DMS79 (cell line): ENCODE data around the gene TRABD2B.

Experiments
- DNase-seq: peaks from one replicate; lab custom pipeline; 2025; lab: John Stamatoyannopoulos, UW

Gene TRABD2B

DNA sequence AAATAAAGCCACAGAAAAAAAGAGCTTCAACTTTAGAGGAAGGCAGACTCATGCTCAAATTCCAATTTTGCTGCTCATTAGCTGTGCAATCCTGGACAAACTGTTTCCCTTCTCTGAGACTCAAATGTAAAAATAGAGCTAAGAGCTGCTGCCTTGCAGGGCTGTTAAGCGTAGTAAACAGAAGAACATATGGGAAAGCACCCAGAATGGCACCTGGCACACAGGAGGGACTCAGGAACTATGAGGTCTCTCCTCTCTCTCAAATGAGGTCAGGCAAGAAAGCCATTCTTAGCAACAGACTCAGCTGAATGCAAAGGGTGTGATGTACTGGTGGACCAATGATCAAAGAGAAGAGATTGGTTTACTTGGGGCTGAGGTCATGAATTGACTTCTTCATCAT lies 61.3 kb downstream of the TRABD2B start:
- no peak for DNase-seq

DNA sequence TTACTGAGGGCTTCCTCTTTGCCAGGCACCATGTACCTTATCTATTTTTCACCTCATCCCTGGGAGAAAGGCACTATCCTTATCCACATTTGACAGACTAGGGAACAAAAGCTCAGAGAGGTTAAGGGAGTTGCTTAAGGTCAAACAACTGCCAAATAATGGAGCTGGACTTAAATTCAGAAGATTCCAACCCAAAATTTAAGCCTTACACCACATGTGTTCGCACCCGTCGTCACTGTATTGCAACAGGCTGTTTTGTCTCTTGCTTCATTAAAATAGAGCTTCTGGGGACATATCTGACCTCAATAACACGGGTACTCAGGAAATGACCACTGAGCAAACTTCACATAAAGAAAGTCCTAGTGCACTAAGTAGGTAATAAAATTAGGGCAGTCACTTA lies 62.0 kb downstream of the TRABD2B start:
- no peak for DNase-seq

DNA sequence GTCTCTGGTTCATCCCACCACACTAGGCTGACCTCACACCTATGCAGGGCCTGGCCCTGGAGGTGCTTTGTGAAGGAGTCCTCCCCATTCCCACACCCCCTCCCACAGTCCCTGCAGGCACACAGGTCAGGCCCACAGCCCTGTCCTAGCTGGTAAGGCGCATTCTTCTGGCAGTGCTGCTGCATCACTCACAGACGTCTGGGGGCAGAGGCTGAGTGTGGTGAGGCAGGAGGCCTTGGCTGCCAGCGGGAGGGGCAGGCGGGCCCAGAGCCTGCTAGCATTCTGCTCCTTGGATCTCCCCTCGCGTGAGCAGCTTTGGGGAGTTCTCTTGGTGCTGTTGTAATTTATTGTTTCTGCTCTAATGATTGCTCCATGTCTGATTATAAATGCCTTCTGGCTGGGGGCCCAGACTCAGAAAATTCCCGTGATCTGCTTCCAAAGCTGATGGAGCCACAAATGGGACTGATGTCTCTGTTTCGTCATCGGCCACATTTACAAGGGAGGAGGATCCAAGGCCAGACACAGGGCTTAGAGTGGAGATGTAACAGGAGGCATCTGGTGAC lies 62.9 kb downstream of the TRABD2B start:
- peak; percentile 52 for DNase-seq

DNA sequence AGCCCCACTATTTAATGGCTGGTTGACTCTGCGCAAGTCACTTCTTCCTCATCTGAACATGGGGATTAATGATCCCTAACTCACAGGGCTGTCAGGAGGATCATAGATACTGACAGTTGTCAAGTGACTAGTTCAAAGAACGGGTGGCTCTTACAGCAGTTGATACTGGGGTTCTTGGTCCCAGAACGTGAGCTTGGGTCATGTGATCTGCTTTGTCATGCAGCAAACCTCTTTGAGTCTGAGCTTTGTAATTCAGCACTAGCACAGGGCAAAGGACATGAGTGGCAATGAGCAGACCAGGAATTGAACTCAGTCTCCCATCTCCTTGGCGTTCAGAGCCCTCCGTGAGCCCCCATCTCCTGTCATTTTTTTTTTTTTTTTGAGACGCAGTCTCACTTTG lies 64.4 kb downstream of the TRABD2B start:
- no peak for DNase-seq

DNA sequence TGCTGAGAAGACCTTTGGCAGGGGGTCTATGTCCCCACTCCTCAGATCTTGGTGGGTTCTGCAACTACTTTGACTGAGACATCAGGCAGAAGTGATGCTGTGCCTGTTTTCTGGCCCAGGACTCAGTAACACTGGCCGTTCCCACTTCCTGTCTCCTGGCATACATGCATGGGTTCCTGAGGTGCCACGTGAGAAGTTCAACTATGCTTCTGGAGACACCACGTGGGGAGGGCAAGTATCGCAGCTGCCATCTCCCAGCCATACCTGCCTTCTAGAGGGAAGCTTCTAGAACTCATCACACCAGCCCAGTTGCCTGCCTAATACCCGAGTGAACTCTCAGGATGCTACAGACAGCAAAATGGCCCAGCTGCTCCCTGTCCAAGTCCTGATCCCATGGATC lies 65.8 kb downstream of the TRABD2B start:
- no peak for DNase-seq

DNA sequence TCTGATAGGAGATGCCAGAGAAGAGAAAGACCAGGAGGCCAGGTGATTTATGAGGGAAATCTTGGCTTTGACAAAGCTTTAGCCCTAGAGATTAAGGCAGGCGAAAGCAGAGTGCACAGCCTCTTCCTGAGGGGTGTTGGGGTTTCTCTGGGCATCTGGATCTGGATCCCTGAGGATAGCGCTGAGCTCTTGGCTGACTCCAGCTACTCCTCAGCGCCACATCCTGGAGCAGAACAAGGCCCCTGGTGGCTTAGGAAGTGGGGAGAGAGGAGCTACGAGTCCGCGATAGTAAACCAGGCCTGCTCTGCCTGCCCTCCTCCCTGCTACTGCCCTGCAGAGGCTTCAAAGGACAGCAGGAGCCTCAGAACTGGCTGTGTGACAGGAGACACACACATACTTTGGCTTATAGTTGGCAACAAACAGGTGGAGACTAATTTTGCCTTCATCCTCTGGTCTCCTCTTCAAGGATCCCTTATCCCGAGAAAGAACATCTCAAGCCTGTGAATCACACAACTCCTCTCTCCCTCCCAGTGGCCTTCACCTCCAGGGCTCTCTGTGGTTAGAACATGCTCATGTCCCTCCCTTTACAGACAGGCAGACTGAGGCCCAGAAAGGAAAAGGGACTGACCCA lies 66.9 kb downstream of the TRABD2B start:
- DNase-seq: no peak

DNA sequence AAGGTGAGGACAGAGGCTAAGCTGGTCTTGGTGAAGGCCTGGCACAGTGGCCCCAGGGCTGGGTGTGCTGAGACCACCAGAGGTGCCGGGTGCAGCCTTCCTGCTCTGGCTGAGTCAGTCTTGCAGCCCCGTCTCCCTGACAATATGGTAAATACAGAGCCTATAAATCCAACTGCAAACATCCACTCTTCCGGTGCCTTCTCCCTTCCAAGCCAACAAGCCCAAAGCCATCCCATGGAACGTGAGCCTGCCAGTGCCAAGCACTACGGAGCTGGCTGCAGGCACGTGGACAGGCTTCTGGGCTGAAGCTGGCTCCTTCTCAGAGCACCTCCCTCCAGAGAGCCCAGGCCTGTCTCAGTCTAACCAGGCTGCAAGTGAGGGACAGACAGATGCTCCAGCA lies 70.0 kb downstream of the TRABD2B start:
- no peak for DNase-seq

DNA sequence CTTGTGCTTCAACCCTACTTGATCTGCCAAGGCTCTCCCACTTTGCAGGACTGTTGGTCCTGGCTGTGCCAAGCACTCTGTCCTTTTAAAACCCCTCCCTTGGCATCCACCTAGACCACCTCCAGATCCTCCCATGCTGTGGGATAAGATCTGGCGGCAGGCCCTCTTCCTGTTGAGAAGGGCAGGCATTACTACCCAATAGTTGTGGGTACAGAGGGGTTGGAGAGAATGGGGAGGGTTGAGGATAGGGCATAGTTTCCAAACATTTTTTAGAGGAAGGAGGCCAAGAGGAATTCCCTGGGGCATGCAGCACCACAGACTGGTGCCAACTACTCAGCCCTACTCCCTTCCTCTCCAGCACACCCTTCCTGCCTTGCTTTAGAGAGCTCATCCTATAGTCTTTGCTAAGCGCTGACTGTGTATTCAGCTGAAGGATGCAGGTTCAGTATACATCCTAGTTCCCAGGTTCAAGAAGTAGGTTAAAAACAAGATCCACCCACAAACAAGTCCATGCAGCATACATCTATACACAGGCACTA lies 70.7 kb downstream of the TRABD2B start:
- no peak for DNase-seq

DNA sequence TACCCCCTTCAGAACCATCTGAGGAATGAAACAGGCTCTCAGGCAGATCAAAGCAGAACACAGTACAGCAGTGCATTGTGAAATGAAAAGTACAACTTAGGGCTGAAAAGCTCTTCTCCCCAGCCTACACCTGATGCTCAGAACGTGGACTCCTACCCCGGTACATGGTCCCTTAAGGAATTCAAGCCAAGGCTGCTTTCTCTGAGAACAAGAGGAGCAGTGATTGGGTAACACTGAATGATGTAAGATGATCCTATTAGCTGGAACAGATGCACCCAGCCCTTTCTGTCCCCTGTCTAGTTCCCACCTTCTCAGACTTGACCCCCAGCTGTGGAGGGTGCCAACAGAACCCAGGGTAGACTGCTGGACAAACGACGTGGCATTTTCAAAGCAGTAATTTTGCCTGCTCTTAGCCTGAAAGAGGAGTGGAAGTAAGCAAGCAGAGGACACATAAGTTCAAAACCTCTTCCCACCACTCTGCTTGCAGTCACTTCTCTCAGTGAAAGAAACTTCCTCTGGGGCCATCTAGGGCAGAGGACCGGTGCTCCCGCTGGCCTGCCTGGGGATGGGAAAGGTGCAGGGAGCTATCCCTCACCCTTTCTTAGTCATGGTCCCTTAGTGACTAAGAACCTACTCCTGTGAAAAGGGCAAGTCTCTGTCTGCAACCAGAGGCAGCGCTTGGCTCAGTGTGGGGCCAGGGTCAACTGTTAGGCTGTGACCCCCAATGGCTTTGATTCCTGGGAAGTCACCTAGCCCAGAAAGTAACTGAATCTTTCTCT lies 72.7 kb downstream of the TRABD2B start:
- no peak for DNase-seq

DNA sequence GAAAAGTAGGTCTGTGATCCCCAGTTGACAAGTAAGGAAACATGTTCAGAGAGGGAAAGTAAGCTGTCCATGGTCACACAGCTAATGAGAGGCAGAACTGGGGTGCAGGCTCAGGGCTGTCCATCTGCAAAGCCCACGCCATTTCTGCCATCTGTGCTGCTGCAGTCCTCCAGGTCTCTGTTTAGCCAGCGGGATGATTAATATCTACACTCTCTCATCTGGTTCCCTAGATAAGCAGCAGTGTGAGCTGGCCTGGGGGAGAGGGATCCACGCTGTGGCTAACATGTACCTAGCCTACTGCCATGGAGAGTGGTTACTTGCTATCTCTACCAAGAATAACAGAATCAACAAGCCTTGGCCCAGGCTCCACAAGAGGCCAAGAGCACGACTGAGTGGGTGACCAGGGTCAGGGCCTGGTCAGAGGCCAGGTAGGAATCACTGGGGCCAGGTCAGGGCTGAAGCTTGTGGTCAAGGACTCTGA lies 75.2 kb downstream of the TRABD2B start:
- DNase-seq: no peak

DNA sequence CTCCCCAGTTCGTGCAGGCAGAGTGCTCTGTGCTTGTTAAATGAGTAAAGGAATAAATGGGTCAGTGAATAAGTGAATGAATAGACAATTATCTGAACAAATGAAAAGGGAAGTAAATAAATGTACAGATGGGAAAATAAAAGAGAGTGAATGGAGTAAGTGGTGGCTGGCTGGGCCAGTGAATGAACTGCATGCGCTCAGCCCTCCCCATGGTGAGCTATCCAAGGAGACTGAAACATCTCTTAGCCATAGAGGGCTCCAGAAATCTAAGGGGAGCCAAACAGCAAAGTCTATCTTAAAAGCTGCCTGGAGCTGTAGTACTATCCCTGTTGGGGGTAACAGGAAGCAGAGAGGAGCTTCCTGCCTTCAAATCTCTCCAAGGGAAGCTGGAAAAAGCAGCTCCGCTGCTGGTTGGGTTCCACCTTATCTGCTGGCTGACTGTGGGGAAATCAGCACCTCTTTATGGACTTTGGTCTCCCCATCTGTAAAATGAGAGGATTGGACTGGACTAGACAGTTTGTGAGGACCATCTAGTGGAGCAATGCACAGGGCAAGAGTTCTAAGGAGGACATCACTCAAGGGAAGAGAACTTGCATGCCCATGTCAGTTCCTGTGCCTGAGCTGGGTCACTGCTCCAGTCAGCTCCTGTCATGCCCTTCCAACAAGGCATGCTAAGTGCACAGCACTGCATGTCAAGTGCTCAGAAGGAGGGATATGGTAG lies 77.9 kb downstream of the TRABD2B start:
- DNase-seq: no peak

DNA sequence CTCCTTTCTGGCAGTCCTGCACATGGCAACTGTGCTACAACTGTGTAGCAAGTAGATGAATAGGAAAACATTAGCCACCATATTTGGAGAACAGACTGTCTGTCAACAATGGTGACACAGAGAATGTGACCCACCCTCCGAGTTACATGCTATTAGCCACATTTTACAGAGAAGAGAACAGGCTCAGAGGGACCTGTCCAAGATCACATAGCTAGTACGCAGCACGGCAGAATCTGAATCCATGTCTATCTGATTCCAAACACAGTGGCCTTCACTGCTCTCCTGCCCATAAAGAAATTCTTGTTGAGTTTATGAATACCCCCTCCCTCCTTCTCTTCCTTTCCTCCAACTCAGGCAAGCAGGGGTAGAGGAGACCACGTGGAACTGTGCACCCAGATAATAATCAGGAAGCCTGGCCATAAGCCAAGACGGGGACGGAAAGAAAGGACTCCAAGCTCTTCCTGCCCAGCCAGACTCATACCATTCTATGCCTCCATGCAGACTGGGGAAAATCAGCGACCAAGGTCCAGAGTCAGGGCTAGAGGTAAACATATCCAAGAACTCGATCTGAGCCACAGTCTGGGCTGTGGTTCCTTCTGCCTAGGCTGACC lies 78.8 kb downstream of the TRABD2B start:
- DNase-seq: no peak

DNA sequence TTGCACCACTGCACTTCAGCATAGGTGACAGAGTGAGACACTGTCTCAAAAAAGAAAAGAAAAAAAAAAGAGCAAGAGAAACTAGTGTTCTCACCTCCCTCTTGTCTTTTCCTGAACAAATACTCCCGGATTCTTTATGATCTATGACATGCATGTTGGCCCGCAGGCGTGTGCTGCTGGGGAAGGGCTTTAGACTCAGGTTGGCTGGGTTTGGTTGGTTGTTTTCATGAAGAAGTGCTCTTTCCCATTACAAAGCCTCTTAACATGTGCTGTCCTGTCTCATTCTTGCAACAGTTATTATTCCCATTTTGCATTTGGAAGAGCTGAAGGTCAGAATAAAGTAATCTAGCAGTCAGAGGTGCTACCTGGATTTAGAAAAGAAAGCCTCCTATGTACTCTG lies 79.5 kb downstream of the TRABD2B start:
- no peak for DNase-seq

DNA sequence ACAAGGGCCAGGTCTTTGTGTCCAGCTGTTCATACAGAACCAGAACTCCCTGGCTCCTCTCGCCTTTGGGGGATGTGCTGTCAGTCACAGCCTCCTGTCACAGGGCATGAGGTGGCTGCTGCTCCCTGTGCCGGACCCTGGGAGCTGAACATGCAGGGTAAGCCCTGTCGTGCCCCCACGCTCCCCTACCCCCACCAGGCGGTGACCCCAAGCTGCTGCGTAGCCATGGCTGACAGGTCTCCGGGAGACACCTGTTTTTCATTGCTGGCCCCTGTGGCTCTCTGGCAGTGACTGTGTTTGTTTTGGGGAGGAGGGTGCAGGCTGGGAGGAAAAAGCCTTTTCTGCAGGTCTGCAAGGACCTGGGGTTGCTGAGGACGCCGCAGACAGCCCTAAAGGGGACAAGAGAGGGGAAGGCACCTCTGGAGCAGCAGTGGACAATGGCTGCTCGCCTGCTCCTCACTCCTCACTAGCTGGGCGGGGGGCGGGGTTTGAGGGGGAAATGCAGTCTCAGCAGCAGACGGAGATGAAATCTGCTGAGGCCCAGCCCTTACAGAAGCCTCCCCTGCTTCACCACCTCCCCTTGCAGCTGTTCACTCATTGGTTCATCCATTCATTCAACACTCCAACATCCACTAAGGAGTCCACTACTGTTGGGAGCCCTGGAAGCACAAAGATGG lies 81.4 kb downstream of the TRABD2B start:
- no peak for DNase-seq

DNA sequence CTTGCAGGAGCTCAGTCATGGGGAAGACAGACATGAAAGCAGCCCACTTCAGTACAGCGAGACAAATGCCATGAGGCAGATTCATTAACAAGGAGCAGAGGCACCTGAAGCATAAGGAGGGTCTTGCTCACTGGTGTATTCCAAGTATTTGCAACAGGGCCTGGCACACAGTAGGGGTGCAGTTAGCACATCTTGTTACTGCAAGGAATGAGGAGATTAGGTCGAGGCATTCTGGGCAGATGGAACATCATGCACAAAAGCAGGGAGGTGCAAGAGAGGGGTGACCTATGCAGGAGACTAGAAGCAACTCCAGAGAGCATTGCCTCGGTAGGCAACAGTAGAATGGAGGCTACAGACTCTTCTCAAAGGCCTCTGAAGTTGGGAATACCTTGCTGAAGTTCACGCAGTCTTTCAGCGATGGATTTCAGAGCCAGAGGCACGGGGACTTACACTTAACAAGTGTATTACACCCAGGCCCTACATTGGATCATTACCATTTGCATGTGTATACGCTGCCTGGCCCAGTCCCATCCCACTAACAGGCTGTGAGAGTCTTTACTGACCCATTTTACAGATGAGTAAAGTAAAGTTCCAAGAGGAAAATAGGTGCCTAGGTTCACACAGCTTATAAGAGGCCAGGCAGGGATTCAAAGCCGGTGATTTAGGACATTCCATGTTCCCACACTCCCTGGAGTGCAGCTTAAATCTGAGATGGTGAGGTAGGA lies 82.1 kb downstream of the TRABD2B start:
- DNase-seq: no peak

DNA sequence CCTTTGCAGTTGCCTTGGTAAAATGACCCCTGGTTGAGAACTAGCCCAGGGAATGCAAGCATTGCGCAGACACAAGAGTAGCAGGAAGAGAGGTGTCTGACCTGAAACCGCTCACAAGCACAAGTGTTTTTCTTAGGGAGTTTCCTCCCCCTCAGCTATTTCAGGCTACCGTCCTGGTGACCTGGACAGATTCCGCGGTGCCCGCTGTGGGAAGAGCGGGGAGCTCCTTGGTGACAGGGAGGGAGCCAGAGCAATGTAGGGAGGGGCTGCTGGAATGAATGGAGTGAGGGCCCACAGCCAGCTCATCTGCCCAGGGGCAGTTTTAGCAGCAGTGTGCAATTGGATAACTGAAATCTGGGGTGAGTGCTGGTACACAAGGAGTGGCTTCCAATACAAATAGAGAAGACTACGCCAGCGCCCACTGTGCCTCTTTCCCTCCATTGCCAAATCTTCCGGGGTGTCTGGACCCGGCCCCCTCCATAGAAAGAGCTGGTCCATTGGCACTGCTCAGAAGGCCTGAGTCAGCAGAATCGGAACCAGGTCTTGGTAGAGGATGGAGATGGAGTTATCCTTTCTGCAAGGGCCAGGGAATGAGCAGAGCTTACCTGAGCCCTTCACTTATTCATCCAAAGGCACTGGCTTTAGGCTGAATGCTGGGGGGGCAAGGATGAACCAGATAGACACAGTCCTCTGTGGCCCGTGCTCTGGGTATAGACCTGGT lies 82.8 kb downstream of the TRABD2B start:
- DNase-seq: no peak

DNA sequence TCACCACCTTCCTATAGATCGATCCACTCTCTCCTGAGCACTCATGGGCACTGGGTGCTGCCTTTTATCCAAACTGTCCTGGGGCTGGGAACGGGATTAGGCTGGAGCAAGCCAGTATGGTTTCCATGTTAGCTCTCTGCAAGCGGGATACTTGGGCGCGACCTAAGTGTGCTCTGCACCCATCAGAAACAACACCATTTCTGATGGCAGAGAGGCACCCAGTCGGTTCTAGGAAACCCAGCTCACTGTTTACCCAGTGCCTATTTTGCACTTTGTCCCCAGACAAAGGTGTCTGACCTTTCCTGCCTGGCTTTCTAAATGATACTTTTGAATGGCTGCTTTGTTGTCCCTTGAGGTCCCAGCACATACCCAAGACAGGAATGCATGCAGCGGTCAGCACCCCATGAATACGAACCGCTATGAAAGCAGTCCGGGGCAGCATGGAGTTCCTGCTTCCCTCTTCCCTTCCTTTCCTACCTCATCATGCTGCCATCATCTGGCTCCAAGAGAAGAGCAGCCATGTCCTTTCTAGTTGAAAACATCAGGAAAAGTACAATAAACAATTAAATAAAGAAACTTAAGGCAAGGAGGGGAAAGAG lies 83.9 kb downstream of the TRABD2B start:
- no peak for DNase-seq

DNA sequence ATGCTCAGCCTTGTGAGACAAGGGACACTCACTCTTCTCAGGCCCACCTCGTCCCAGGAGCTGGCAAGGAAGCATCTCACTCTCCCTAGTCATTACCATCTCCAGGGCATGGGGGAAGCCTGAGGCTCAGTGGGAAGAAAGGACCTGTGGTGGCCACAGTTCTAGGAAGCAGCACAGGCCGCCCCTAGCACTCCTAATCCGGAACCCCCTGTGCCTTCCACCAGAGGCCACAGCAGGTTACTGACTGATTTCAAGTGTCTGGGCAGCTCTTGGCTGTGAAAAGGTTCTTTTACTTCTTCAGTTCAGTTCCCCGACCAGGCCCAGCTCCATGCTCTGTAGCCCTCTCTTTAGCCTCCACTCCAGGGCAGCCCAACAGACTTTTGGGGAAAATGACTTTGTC lies 84.4 kb downstream of the TRABD2B start:
- DNase-seq: no peak

DNA sequence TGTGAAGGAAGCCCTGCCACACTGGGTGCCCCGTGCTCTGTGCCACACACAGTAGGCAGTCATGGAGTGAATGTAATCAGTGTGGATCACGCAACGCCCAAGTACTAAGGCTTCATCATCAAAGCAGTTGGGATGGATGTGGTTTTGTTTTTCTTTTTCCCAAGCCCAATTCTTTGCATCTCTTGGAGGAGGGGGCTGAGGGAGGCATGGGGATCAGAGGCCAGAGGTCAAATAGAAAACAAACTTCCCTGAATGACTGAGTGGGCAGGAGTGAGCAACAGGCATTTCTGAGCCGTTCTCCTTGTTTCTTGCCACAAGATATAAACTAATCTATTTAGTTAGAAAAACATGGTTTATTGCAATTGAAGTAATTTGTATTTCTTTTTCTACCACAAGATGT lies 85.3 kb downstream of the TRABD2B start:
- DNase-seq: no peak

DNA sequence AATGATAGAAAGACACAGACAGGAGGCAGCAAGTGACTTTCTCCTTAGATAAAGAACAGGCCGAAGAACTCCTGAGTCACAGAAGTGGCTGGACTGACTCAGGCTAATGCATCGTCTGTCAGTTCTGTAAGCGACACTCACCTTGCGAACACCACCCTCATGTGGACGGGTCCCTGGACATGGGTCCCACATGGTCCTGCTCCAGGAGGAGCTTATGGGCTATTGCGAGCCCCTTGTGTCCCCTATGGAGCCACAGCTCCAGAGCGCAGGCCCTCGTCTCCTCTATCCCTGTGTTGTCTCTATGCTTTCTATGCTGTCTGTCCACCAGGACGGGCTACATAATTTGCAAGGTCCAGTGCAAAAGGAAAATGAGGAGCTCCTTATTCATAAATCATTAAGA lies 85.8 kb downstream of the TRABD2B start:
- DNase-seq: no peak
